Measurements from ENCODE around the gene CNDP2.

- TF ChIP-seq CTCF (IDR thresholded peaks at IDR 0.05; ENCODE audit: low read depth, low read length, poor library complexity, severe bottlenecking) (no peak), EZH2phosphoT487 (IDR thresholded peaks at IDR 0.05; ENCODE audit: borderline replicate concordance, low read length) (no peak)
Measured at GRCh38 chr18:74453642-74454198, 42.4 kb upstream of the CNDP2 start.

Measured in DOHH2 (cell line).